ENCODE measurements around the gene KLHL6.

DNA sequence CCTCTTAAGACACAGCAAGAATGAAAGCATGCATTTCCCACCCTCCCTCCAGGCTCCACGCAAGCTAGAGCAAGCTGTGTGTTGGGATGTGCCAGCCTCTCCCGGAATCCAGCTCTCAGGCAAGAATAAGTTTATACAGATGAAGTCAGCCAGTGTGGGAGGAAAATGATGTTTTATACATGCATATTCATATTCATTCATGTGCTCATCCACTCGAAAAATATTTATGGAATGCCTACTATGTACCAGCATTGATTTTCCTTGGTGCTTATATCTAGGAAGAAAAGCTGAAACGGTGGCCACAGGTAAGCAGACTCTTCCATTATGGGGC is 62.7 kb downstream of the KLHL6 start:
- TF ChIP-seq, protein P1, sequence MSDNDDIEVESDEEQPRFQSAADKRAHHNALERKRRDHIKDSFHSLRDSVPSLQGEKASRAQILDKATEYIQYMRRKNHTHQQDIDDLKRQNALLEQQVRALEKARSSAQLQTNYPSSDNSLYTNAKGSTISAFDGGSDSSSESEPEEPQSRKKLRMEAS (IDR thresholded peaks at IDR 0.05): no peak
- no peak for TF ChIP-seq POLR2A (IDR thresholded peaks at IDR 0.05; ENCODE audit: control extremely low read depth in 1 of 2, low read depth in 2 of 2, low read length in 2 of 2)
- no peak for TF ChIP-seq RBBP5 (IDR thresholded peaks at IDR 0.05; ENCODE audit: borderline replicate concordance, low read depth, low read length)
